ENCODE data around the gene ACOT2. TPM values are rescaled to one million over a fixed set of nuclear protein-coding genes. Genes with fewer than 3 reads are reported as not detected.

The ACOT2 gene
- total and polyA plus RNA-seq, 10 of the 15 experiments (the other 5 are each of a cell fraction or from before 2014, with no cell fraction given), result 9.6 to 41.9 (median 22.8) TPM

DNA sequence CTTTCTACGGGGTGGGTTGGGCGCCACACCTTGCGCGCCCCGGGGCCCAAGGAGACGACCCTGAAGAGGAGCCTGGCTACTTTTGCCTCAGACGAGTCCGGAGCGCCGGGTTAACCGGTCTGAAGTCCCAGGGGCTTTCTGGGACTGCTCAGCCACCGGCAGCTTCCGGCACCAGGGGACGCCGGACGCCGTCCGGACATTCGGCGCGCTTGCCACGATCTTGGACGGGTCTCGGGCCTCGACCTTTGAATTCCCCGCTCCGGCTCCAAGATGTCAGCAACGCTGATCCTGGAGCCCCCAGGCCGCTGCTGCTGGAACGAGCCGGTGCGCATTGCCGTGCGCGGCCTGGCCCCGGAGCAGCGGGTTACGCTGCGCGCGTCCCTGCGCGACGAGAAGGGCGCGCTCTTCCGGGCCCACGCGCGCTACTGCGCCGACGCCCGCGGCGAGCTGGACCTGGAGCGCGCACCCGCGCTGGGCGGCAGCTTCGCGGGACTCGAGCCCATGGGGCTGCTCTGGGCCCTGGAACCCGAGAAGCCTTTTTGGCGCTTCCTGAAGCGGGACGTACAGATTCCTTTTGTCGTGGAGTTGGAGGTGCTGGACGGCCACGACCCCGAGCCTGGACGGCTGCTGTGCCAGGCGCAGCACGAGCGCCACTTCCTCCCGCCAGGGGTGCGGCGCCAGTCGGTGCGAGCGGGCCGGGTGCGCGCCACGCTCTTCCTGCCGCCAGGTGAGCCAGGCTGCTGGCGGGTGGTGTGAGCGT, 22.9 kb downstream of the ACOT2 start, which contains the start of gene ACOT4 (continued):
- TF ChIP-seq EED (IDR thresholded peaks at IDR 0.05; ENCODE audit: low read depth) (0 out of 2 replicates have a peak, but pooled peaks have one; percentile 14), POLR2A (IDR thresholded peaks at IDR 0.05; ENCODE audit: low read depth, low read length) (peak; percentile 67), DPF2 (IDR thresholded peaks at IDR 0.05) (peak; percentile 86; the same call in 1 of the 2 replicates), BACH1 (IDR thresholded peaks at IDR 0.05; ENCODE audit: borderline replicate concordance) (peak; percentile 86; the same call in 1 of the 2 replicates), YBX1 (IDR thresholded peaks at IDR 0.05) (no peak), RB1 (IDR thresholded peaks at IDR 0.05; ENCODE audit: borderline replicate concordance) (peak; percentile 59; the same call in 1 of the 2 replicates), NFYA (IDR thresholded peaks at IDR 0.05; ENCODE audit: borderline replicate concordance, low read depth, low read length) (no peak), HDAC6 (IDR thresholded peaks at IDR 0.05; ENCODE audit: unreplicated experiment) (peak; percentile 100), ZNF217 (IDR thresholded peaks at IDR 0.05) (peak; percentile 27; the same call in 1 of the 2 replicates), CREB1 (IDR thresholded peaks at IDR 0.05; ENCODE audit: low read depth) (no peak), CHD1 (IDR thresholded peaks at IDR 0.05; ENCODE audit: low read depth, low read length) (no peak), RAD21 (IDR thresholded peaks at IDR 0.05; ENCODE audit: insufficient read depth, low read depth, low read length) (no peak), BCL11A (IDR thresholded peaks at IDR 0.05; ENCODE audit: low read depth, low read length) (no peak), SIN3A (IDR thresholded peaks at IDR 0.05; ENCODE audit: low read depth, low read length) (0 out of 2 replicates have a peak, but pooled peaks have one; percentile 30)
- TF ChIP-seq, protein P1, sequence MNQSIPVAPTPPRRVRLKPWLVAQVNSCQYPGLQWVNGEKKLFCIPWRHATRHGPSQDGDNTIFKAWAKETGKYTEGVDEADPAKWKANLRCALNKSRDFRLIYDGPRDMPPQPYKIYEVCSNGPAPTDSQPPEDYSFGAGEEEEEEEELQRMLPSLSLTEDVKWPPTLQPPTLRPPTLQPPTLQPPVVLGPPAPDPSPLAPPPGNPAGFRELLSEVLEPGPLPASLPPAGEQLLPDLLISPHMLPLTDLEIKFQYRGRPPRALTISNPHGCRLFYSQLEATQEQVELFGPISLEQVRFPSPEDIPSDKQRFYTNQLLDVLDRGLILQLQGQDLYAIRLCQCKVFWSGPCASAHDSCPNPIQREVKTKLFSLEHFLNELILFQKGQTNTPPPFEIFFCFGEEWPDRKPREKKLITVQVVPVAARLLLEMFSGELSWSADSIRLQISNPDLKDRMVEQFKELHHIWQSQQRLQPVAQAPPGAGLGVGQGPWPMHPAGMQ (IDR thresholded peaks at IDR 0.05; ENCODE audit: borderline replicate concordance), result no peak
- TF ChIP-seq, protein P2, sequence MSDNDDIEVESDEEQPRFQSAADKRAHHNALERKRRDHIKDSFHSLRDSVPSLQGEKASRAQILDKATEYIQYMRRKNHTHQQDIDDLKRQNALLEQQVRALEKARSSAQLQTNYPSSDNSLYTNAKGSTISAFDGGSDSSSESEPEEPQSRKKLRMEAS (IDR thresholded peaks at IDR 0.05; ENCODE audit: low read depth, low read length), result 0 out of 2 replicates have a peak, but pooled peaks have one; percentile 34
- TF ChIP-seq, protein P3, sequence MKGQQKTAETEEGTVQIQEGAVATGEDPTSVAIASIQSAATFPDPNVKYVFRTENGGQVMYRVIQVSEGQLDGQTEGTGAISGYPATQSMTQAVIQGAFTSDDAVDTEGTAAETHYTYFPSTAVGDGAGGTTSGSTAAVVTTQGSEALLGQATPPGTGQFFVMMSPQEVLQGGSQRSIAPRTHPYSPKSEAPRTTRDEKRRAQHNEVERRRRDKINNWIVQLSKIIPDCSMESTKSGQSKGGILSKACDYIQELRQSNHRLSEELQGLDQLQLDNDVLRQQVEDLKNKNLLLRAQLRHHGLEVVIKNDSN (IDR thresholded peaks at IDR 0.05; ENCODE audit: borderline replicate concordance, extremely low read length, insufficient read depth, low read depth, low read length), result no peak
- TF ChIP-seq, protein P4, sequence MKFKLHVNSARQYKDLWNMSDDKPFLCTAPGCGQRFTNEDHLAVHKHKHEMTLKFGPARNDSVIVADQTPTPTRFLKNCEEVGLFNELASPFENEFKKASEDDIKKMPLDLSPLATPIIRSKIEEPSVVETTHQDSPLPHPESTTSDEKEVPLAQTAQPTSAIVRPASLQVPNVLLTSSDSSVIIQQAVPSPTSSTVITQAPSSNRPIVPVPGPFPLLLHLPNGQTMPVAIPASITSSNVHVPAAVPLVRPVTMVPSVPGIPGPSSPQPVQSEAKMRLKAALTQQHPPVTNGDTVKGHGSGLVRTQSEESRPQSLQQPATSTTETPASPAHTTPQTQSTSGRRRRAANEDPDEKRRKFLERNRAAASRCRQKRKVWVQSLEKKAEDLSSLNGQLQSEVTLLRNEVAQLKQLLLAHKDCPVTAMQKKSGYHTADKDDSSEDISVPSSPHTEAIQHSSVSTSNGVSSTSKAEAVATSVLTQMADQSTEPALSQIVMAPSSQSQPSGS (IDR thresholded peaks at IDR 0.05; ENCODE audit: low read length), result no peak
- TF ChIP-seq, protein P5, sequence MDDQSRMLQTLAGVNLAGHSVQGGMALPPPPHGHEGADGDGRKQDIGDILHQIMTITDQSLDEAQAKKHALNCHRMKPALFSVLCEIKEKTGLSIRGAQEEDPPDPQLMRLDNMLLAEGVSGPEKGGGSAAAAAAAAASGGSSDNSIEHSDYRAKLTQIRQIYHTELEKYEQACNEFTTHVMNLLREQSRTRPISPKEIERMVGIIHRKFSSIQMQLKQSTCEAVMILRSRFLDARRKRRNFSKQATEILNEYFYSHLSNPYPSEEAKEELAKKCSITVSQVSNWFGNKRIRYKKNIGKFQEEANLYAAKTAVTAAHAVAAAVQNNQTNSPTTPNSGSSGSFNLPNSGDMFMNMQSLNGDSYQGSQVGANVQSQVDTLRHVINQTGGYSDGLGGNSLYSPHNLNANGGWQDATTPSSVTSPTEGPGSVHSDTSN (IDR thresholded peaks at IDR 0.05; ENCODE audit: insufficient replicate concordance, low read depth, low read length), result no peak
- TF ChIP-seq, protein P6, sequence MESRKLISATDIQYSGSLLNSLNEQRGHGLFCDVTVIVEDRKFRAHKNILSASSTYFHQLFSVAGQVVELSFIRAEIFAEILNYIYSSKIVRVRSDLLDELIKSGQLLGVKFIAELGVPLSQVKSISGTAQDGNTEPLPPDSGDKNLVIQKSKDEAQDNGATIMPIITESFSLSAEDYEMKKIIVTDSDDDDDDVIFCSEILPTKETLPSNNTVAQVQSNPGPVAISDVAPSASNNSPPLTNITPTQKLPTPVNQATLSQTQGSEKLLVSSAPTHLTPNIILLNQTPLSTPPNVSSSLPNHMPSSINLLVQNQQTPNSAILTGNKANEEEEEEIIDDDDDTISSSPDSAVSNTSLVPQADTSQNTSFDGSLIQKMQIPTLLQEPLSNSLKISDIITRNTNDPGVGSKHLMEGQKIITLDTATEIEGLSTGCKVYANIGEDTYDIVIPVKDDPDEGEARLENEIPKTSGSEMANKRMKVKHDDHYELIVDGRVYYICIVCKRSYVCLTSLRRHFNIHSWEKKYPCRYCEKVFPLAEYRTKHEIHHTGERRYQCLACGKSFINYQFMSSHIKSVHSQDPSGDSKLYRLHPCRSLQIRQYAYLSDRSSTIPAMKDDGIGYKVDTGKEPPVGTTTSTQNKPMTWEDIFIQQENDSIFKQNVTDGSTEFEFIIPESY (IDR thresholded peaks at IDR 0.05), result no peak

Data from GM12878 (cell line).